Body of pancreas (tissue), 4 donors: ENCODE results near the gene AGAP1.

Experiments used
- CTCF ChIP-seq, 7 experiments: fragments of 450-650 bp in 4 of 7; fragments of 200-600 bp in 3 of 7; sonication (generic) in 3 of 7; IDR thresholded peaks; one replicate each; pipeline ENCODE4 v1.5.1; 2016 to 2019; ENCODE audit warnings: antibody characterized with exemption in 7 of 7
- POLR2A ChIP-seq, 3 donors: fragments of 450-650 bp; IDR thresholded peaks; one replicate each; pipeline ENCODE4 v1.6.1; 2016; ENCODE audit warnings: antibody characterized with exemption in 3 of 3, mild to moderate bottlenecking in 2 of 3

- TF ChIP-seq CTCF (IDR thresholded peaks at IDR 0.05) (no peak), POLR2A (IDR thresholded peaks at IDR 0.05) (no peak)
Observed at GRCh38 chr2:236001854-236002253, 508.0 kb downstream of the AGAP1 start.
